Activated CD8-positive, alpha-beta memory T cell treated with anti-CD3 and anti-CD28 coated beads, Interleukin-2, amount 10 ng/mL, durations not matched to agents 7 days and 5 days (primary cell): ENCODE measurements around the gene LRRC45. TPM values are rescaled to one million over a fixed set of nuclear protein-coding genes. Genes with fewer than 3 reads are reported as not detected.

Experiments
- ATAC-seq: fragments of 150-1000 bp; cut with Tn5 transposase; one replicate; pipeline ENCODE4 v1.10.0; 2021; ENCODE audit warnings: moderate library complexity
- CTCF ChIA-PET: fragments of 350-600 bp; sonication (Branson Sonifier 250); formaldehyde crosslinking; loops from one replicate; lab custom pipeline; 2021; ENCODE audit warnings: antibody characterized with exemption; lab: Charles Lee
- DNase-seq: peaks from one replicate; pipeline ENCODE4 v3.0.0-alpha.2; 2020
- H3K27ac Mint-ChIP-seq: one replicate; pipeline ENCODE4 v1.8.0; 2021; ENCODE audit warnings: mild to moderate bottlenecking, mixed read lengths
- H3K27me3 Mint-ChIP-seq: one replicate; pipeline ENCODE4 v1.8.0; 2021; ENCODE audit warnings: mixed read lengths
- H3K36me3 Mint-ChIP-seq: one replicate; pipeline ENCODE4 v1.8.0; 2021; ENCODE audit warnings: mild to moderate bottlenecking, mixed read lengths
- H3K4me1 Mint-ChIP-seq: one replicate; pipeline ENCODE4 v1.8.0; 2021; ENCODE audit warnings: mixed read lengths
- H3K4me3 Mint-ChIP-seq: one replicate; pipeline ENCODE4 v1.8.0; 2021; ENCODE audit warnings: mild to moderate bottlenecking, moderate library complexity, mixed read lengths
- H3K9me3 Mint-ChIP-seq: one replicate; pipeline ENCODE4 v1.8.0; 2022; ENCODE audit warnings: low read depth, mixed read lengths
- total RNA-seq, 2 experiments: library from RNA; stranded (reverse); gene quantifications; one replicate each; pipeline ENCODE4 v1.2.3, GENCODE V29; 2021

LRRC45 gene
- total RNA-seq, 2 experiments from 2014 or later, result 45.4 to 61.6 TPM

DNA sequence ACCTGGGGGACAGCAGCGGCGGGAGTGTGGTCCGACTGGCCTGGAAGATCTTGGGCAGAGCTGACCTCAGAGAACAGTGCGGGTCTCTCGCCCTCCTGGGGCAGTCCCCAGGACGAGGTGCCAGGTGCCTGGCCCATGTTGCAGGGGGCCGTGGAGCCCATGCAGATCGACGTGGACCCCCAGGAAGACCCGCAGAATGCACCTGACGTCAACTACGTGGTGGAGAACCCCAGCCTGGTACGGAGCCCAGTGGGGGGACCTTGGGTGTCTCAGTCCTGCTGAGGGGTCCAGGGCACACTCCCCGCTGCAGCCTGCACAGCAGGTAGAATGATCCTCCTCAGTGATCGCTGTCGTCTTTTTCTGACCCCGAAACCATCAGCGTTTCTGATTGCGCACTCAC is 30.0 kb downstream of the LRRC45 start:
- CTCF ChIA-PET, result no interaction called here
- H3K27me3 Mint-ChIP-seq, result no peaks in the 10 kb centered on the region
- peaks cover 28% of the 10 kb centered on the region for H3K4me1 Mint-ChIP-seq
- H3K36me3 Mint-ChIP-seq, result peaks cover 3% of the 10 kb centered on the region
- DNase-seq (no peak), ATAC-seq (no peak)
- H3K4me3 Mint-ChIP-seq, result peak overlapping the region; percentile 83
- no peak overlapping the region for H3K27ac Mint-ChIP-seq
- no peaks in the 10 kb centered on the region for H3K9me3 Mint-ChIP-seq

DNA sequence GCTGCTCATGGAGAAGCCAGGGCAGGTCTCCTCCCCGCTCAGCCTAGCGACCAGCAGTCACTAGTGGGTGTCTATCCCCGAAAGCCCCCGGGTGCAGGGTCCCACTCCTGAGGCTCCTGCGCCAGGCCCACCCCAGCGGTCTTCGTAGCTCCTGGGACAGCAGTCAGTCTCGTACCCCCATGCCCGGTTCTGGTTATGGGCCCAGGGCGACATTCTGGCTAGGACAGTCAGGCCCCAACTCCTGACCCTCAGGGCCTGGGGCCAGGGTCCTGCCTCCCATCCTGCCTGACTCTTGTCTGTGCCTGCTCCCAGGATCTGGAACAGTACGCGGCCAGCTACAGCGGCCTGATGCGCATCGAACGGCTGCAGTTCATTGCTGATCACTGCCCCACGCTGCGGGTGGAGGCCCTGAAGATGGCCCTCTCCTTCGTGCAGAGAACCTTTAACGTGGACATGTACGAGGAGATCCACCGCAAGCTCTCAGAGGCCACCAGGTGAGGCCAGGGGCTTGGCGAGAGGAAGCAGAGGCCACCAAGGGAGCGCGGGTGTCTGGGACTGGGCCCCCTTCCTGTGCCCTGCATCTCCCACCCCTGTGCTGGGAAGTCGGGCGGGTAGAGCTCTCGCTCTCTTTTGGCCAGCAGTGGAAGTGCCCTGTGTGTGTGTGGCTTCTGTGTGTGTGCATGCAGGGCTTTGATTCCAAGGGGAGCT is 30.6 kb downstream of the LRRC45 start:
- CTCF ChIA-PET, result interaction anchor here (1.1 kb wide), 1 partner anchor 16 kb away, joined by 5 read pairs; the partner anchor contains the start of gene DCXR
- Mint-ChIP-seq H3K36me3 (peaks cover 3% of the 10 kb centered on the region), H3K4me3 (peak overlapping the region; percentile 83), H3K27ac (no peak overlapping the region), H3K4me1 (peaks cover 28% of the 10 kb centered on the region), H3K27me3 (no peaks in the 10 kb centered on the region), H3K9me3 (no peaks in the 10 kb centered on the region)
- DNase-seq (no peak), ATAC-seq (no peak)

- ATAC-seq, result no peak
- Mint-ChIP-seq H3K4me3 (no peak overlapping the region), H3K36me3 (peaks cover 3% of the 10 kb centered on the region), H3K9me3 (no peaks in the 10 kb centered on the region), H3K27me3 (no peaks in the 10 kb centered on the region), H3K4me1 (peaks cover 28% of the 10 kb centered on the region), H3K27ac (no peak overlapping the region)
- DNase-seq, result no peak
- CTCF ChIA-PET, result interaction anchor here (1.1 kb wide), 1 partner anchor 17 kb away, joined by 5 read pairs; the partner anchor contains the start of gene DCXR
These were observed 31.4 kb downstream of the LRRC45 start for GRCh38 chr17:82054351-82055022.

DNA sequence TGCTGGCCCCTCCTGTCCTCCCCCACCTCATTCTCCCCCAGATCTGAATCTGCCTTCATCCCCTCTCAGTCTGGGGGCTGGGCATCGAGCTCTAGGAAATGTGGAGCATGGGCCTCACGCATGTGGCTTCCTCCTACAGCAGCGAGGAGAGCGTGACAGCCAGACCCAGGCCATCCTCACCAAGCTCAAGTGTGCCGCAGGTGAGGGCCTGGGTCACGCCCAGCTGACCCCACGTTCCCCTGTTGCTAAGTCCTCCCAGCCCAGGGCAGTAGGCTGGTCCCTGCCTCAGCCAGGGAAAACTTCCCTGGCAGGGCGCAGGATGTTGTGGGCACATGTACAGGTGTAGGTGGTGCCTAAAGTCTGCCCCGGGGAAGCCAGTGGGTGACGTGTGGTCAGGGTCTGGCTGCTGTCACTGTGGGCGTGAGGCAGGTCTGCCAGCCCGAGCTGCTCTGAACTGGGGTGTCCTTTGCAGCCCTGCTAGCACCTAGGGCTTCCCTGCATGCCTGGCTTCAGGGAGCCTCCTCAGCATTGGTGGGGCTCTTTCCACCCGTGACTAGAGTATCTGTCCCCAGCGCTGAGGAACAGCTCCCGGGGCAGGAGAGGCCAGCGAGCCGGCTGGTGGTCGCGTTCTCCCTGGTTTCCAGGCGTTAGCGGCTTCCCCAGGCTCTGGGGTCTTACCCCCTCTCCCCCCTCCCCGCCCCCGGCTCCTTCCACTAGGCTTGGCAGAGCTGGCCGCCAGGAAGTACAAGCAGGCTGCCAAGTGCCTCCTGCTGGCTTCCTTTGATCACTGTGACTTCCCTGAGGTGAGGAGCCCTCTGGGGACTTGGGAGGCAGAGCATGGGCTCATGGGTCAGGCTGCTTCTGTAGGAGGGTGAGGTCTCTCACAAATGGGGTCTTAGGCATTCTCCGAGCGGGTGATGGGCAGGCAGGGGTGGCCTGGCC is 32.2 kb downstream of the LRRC45 start:
- ATAC-seq, result no peak
- H3K27ac Mint-ChIP-seq, result no peak overlapping the region
- H3K9me3 Mint-ChIP-seq, result no peaks in the 10 kb centered on the region
- DNase-seq, result no peak
- no peaks in the 10 kb centered on the region for H3K27me3 Mint-ChIP-seq
- CTCF ChIA-PET, result interaction anchor here (1.5 kb wide), 1 partner anchor 25 kb away, joined by 4 read pairs; no protein-coding TSS in a partner anchor
- H3K4me3 Mint-ChIP-seq, result no peak overlapping the region
- peaks cover 3% of the 10 kb centered on the region for H3K36me3 Mint-ChIP-seq
- H3K4me1 Mint-ChIP-seq, result peaks cover 25% of the 10 kb centered on the region

- H3K27ac Mint-ChIP-seq, result no peak overlapping the region
- H3K36me3 Mint-ChIP-seq, result peaks cover 3% of the 10 kb centered on the region
- H3K27me3 Mint-ChIP-seq, result no peaks in the 10 kb centered on the region
- CTCF ChIA-PET, result interaction anchor here (1.5 kb wide), 1 partner anchor 26 kb away, joined by 4 read pairs; no protein-coding TSS in a partner anchor
- no peaks in the 10 kb centered on the region for H3K9me3 Mint-ChIP-seq
- H3K4me1 Mint-ChIP-seq, result peaks cover 18% of the 10 kb centered on the region
- no peak for ATAC-seq
- H3K4me3 Mint-ChIP-seq, result no peak overlapping the region
- no peak for DNase-seq
These were observed 33.0 kb downstream of the LRRC45 start for GRCh38 chr17:82055965-82056728.

- CTCF ChIA-PET, result interaction anchor here (1.5 kb wide), 1 partner anchor 26 kb away, joined by 4 read pairs; no protein-coding TSS in a partner anchor
- H3K9me3 Mint-ChIP-seq, result no peaks in the 10 kb centered on the region
- H3K4me1 Mint-ChIP-seq, result peaks cover 18% of the 10 kb centered on the region
- no peak for DNase-seq
- H3K27me3 Mint-ChIP-seq, result no peaks in the 10 kb centered on the region
- no peak overlapping the region for H3K27ac Mint-ChIP-seq
- no peak overlapping the region for H3K4me3 Mint-ChIP-seq
- peaks cover 3% of the 10 kb centered on the region for H3K36me3 Mint-ChIP-seq
- no peak for ATAC-seq
These were observed 33.9 kb downstream of the LRRC45 start for GRCh38 chr17:82056729-82057621.

DNA sequence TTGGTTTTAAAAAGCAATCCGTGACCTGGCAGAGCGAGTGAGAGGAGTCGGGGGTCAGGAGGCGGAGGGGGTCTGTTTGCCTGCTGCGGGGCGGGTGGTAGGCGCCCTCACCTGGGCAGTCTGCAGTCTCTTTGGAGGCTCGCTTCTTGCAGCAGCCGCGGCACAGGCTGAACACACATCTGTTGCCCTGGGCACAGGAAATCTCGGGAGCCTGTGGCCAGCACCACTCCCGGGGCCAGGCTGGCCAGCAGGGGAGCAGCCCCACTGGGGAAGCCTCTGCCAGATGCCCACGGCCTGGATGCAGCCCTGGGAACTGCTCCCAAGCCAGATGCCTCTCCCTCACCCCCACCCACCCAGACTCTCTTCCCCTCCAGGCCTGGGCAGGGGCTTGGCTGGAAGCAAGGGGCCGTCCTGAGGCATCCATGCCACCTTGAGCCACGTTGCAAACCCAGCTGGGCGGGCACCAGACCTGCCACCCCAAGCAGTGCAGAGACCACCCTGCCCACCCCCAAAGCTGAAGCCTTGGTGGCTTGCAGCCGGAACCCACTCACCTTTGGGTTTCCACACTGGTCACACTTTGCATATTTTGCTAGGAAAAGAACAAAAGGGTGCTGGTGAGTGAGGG is 35.2 kb downstream of the LRRC45 start:
- H3K4me3 Mint-ChIP-seq, result no peak overlapping the region
- no peaks in the 10 kb centered on the region for H3K27me3 Mint-ChIP-seq
- H3K4me1 Mint-ChIP-seq, result peaks cover 11% of the 10 kb centered on the region
- H3K9me3 Mint-ChIP-seq, result no peaks in the 10 kb centered on the region
- CTCF ChIA-PET, result no interaction called here
- DNase-seq, result no peak
- no peak for ATAC-seq
- no peak overlapping the region for H3K27ac Mint-ChIP-seq
- H3K36me3 Mint-ChIP-seq, result peaks cover 3% of the 10 kb centered on the region

DNA sequence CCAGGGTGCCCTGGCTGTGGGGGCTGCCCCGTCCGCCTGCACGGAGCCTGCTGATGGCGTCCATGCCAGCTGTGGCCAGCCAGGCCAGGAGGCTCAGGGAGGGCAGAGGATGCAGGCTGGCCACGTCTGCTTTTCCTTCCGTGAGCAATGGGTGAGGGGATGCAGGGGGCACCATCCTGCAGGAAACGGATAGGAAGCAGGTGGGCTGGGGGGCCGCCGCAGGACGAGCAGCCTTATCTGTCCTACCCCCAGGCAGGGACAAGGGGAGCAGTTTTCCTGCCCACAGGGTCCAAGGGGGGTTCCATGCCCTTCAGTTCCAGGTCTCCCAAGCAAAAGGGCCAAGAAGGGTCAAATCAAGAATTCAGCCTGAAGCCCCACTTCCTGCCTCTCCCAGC is 35.7 kb downstream of the LRRC45 start:
- H3K4me1 Mint-ChIP-seq, result peaks cover 7% of the 10 kb centered on the region
- DNase-seq, result no peak
- CTCF ChIA-PET, result no interaction called here
- H3K36me3 Mint-ChIP-seq, result peaks cover 3% of the 10 kb centered on the region
- no peaks in the 10 kb centered on the region for H3K9me3 Mint-ChIP-seq
- no peaks in the 10 kb centered on the region for H3K27me3 Mint-ChIP-seq
- H3K4me3 Mint-ChIP-seq, result no peak overlapping the region
- no peak overlapping the region for H3K27ac Mint-ChIP-seq
- ATAC-seq, result no peak

DNA sequence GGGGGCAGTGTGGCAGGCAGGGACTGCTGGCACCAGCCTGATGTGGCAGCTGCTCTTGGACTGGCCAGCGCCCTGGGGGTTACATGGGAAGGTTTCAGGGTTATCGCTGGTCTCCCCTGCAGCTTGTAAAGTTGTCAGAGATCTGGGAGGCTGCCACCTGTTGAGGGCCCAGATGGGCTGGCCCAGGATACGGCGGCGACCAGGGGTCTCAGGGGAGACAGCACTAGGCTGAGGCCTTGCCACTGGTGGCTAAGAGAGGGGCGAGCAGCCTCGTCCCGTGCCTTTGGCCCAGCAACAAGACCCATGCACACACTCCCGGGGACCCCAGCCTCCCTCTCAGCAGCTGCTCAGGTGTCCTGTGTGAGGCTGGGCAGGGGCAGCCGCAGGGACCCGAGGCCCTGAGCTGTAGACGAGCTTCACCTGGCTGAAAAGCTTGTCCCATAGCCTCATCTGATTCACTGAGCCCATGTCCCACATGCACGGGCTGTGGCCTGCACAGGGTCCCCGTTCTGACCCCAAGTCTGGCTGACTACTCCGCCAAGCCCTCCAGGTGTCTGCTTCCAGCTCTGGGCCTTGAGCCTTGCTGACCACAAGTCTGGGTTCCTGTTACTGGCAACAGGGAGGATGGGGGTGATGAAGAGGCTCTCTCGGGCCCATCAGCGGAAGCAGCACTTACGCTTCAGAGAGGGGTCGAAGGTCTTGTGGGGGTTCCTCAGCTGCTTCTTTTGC is 36.3 kb downstream of the LRRC45 start:
- DNase-seq, result no peak
- no peak overlapping the region for H3K4me3 Mint-ChIP-seq
- peaks cover 12% of the 10 kb centered on the region for H3K4me1 Mint-ChIP-seq
- no peak overlapping the region for H3K27ac Mint-ChIP-seq
- H3K9me3 Mint-ChIP-seq, result no peaks in the 10 kb centered on the region
- peaks cover 3% of the 10 kb centered on the region for H3K36me3 Mint-ChIP-seq
- CTCF ChIA-PET, result no interaction called here
- H3K27me3 Mint-ChIP-seq, result no peaks in the 10 kb centered on the region
- ATAC-seq, result no peak

DNA sequence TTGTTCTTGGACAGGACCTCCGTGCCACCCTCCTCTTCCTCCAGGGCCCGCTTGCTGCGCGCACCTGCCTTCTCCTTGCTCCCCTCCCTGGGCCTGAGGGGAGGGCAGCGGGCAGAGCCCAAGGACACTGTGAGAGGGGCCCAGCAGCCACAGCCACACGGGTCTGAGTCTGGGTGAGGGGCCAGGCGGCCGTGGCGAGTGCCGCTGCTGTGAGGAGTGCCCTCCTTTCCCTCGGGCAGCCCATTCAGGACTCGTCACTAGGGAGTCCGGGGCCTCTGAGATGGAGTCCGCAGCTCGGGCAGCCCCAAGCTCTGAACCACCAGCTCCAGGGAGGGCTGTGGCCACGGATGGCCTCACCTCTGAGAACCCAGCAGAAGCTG is 36.9 kb downstream of the LRRC45 start:
- CTCF ChIA-PET, result no interaction called here
- Mint-ChIP-seq H3K27ac (no peak overlapping the region), H3K4me1 (peaks cover 11% of the 10 kb centered on the region), H3K36me3 (peaks cover under 1% of the 10 kb centered on the region), H3K27me3 (no peaks in the 10 kb centered on the region), H3K9me3 (no peaks in the 10 kb centered on the region), H3K4me3 (no peak overlapping the region)
- ATAC-seq (no peak), DNase-seq (no peak)

DNA sequence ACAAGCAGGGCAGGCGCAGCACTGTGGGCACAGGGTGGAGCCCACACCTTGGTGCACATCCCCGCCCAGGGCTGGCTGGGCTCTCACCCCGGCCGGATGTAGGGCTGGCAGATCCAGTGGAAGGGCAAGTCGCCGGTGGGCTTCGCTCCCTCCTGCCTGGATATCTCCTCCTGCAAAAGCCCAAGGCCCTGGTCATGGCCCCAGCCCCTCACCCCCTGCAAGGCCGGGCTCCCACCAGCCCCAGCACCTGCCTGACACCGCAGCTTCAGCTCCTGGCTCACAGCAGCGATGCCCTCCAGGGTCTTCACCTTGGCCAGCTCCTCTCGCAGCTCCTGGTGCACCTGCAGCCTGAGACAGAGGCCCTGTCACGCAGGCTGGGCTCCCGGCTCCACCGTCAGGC is 37.5 kb downstream of the LRRC45 start:
- no peaks in the 10 kb centered on the region for H3K9me3 Mint-ChIP-seq
- ATAC-seq, result no peak
- no peak for DNase-seq
- no peak overlapping the region for H3K27ac Mint-ChIP-seq
- CTCF ChIA-PET, result no interaction called here
- no peaks in the 10 kb centered on the region for H3K27me3 Mint-ChIP-seq
- no peak overlapping the region for H3K4me3 Mint-ChIP-seq
- H3K4me1 Mint-ChIP-seq, result peaks cover 8% of the 10 kb centered on the region
- H3K36me3 Mint-ChIP-seq, result no peaks in the 10 kb centered on the region
